22Rv1 (cell line): ENCODE data around the gene NBPF10.
"Not testable (repeated sequence)": the region's sequence is repeated elsewhere in the genome, so short reads cannot be mapped to it uniquely, and the experiment has no call there.

Source experiments
- H3K27ac ChIP-seq: fragments of 450-650 bp; 2 replicates; pipeline ENCODE4 v1.5.1; 2017

Gene NBPF10, protein sequence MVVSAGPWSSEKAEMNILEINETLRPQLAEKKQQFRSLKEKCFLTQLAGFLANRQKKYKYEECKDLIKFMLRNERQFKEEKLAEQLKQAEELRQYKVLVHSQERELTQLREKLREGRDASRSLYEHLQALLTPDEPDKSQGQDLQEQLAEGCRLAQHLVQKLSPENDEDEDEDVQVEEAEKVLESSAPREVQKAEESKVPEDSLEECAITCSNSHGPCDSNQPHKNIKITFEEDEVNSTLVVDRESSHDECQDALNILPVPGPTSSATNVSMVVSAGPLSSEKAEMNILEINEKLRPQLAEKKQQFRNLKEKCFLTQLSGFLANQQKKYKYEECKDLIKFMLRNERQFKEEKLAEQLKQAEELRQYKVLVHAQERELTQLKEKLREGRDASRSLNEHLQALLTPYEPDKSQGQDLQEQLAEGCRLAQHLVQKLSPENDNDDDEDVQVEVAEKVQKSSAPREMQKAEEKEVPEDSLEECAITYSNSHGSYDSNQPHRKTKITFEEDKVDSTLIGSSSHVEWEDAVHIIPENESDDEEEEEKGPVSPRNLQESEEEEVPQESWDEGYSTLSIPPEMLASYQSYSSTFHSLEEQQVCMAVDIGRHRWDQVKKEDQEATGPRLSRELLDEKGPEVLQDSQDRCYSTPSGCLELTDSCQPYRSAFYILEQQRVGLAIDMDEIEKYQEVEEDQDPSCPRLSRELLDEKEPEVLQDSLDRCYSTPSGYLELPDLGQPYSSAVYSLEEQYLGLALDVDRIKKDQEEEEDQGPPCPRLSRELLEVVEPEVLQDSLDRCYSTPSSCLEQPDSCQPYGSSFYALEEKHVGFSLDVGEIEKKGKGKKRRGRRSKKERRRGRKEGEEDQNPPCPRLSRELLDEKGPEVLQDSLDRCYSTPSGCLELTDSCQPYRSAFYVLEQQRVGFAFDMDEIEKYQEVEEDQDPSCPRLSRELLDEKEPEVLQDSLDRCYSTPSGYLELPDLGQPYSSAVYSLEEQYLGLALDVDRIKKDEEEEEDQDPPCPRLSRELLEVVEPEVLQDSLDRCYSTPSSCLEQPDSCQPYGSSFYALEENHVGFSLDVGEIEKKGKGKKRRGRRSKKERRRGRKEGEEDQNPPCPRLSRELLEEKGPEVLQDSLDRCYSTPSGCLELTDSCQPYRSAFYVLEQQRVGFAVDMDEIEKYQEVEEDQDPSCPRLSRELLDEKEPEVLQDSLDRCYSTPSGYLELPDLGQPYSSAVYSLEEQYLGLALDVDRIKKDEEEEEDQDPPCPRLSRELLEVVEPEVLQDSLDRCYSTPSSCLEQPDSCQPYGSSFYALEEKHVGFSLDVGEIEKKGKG (N-terminal part only)

DNA sequence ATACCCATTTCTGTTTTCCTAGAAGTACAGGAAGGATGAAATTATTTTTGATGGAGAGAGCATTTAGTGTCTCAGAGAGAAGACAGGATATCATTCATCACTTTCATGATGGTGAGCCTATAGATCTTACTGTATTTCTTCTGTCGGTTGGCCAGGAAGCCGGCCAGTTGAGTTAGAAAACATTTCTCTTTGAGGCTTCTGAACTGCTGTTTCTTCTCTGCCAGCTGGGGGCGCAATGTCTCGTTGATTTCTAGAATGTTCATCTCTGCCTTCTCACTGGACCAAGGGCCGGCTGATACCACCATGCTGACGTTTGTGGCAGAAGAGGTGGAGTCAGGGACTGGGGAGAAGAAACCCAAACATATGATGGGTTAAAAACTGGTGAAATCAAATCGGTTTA lies at the start of gene NBPF10:
TSS of gene NBPF10 (minus strand) at position 340 of the 400 bp plus-strand sequence. CDS start at position 305, 35 bp downstream.
- not testable (repeated sequence) for H3K27ac ChIP-seq

DNA sequence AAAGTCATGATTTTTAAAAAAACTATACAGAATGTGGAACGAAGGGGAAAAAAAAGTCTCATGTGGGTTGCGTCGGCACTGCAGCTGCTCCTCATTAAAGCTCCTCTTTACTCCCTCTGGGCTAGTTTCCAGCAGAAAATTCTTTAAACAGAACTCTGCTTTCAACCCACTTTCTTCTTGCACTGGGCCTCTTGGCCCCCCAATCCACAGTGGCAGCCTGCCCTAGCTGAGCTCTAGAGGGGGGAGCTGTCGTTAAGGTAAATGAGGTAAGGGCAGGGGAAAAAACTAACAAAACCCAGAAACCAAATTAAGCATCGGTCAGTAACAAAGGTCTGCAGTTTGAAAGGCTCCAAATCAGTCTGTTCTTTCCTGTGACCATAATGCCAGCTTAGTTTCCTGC lies 29.9 kb upstream of the NBPF10 start:
- H3K27ac ChIP-seq = not testable (repeated sequence)

DNA sequence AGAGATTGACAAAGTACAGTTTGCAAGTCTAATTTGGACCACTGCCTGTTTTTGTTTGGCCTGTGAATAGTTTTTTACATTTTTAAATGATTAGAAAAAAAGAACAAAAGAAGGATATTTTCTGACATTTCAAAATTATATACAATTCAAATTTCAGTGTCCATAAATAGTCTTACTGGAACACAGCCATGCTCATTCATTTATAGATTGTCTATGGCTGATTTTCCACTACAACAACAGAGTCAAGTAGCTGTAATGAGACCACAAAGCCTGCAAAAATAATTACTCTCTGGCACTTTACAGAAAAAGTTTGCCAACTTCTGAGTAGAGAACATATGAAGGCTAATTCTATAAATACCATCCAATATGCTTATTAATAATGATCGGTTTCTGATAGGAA lies 23.1 kb upstream of the NBPF10 start:
- not testable (repeated sequence) for H3K27ac ChIP-seq

DNA sequence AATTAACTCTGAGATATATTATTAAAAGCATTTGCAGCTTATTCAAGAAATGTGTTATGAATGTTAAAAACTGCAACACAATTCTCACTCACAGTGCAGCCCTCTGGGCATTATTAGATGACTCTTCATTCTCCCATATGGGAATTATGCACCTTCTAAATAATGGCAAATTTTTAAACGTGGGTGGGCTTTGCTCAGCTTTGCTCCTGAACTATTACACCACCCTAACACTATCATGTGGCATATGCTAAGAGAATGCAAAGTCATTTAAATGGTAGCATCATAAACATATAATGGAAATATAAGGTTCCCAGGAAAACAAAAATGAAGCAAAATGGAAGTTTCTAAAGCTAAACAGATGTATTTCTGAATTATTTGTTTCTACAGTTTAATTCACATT lies 22.7 kb upstream of the NBPF10 start:
- not testable (repeated sequence) for H3K27ac ChIP-seq
